K562 (cell line): ENCODE data around the gene EXOC5. TPM values are rescaled to one million over a fixed set of nuclear protein-coding genes. Genes with fewer than 3 reads are reported as not detected.

Experiments used
- ATAC-seq: fragments of 200-7000 bp; cut with Tn5 transposase; 3 replicates; pipeline ENCODE4 v1.9.1; 2020; ENCODE audit warnings: moderate library complexity
- BruUV-seq: library from RNA; stranded (reverse); fragments of 400-500 nt; replicated peaks from 2 replicates; lab custom pipeline; 2021; lab: Mats Ljungman, UMichigan
- CTCF ChIA-PET: fragments of 300-600 bp; formaldehyde crosslinking; extraction: SDS; loops from one replicate; lab custom pipeline; 2021; ENCODE audit warnings: low intra/inter-chr PET ratio; lab: Yijun Ruan, JAX
- POLR2A ChIA-PET: fragments of 300-600, 350-650 bp; sonication (Branson Sonifier 250); formaldehyde crosslinking; extraction: SDS; loops from one replicate; lab custom pipeline; 2021; ENCODE audit warnings: antibody characterized with exemption, inconsistent platforms; lab: Yijun Ruan, JAX
- DNase-seq, 4 experiments: peaks; one replicate each; pipeline versions ENCODE4 v3.0.0 to v3.0.0-alpha.2; 2011 to 2018; ENCODE audit warnings: low spot score in 3 of 4, mixed read lengths in 3 of 4; ENCODE audit errors: extremely low read depth in 1 of 4
- FAIRE-seq: peaks from 2 replicates; lab custom pipeline; 2011; peaks lifted over from hg19 to GRCh38; lab: Jason Lieb, UNC
- H2AFZ ChIP-seq: 2 replicates; pipeline ENCODE4 v1.6.0; 2011; ENCODE audit warnings: low read depth, low read length, control low read depth, inconsistent platforms
- H3K27ac ChIP-seq: fragments of 200-600 bp; 3 replicates; pipeline ENCODE4 v1.8.0; 2011; ENCODE audit warnings: low read depth, mild to moderate bottlenecking, control low read depth, inconsistent platforms, low read length, moderate library complexity, mixed read lengths; ENCODE audit errors: extremely low read depth
- H3K27me3 ChIP-seq, 2 experiments: fragments of 300-600 bp in 1 of 2; 2 replicates in 1 of 2; 3 replicates in 1 of 2; pipeline versions ENCODE4 v1.6.0 to v1.8.0; 2011; ENCODE audit warnings: inconsistent platforms in 2 of 2, low read length in 2 of 2, mild to moderate bottlenecking in 1 of 2, mixed read lengths in 1 of 2, moderate library complexity in 1 of 2; ENCODE audit not compliant: control insufficient read depth in 2 of 2, insufficient read depth in 2 of 2
- H3K36me3 ChIP-seq: fragments of 300-600 bp; 3 replicates; pipeline ENCODE4 v1.8.0; 2011; ENCODE audit warnings: mild to moderate bottlenecking, low read length, inconsistent platforms; ENCODE audit not compliant: control insufficient read depth, insufficient read depth
- H3K4me1 ChIP-seq, 2 experiments: fragments of 200-600 bp in 1 of 2; replicated peaks in 1 of 2; 2 replicates in 1 of 2; 3 replicates in 1 of 2; pipeline versions ENCODE4 v1.5.1 to v1.8.0; 2011; ENCODE audit warnings: inconsistent platforms in 2 of 2, low read length in 2 of 2, mild to moderate bottlenecking in 1 of 2, mixed read lengths in 1 of 2, moderate library complexity in 1 of 2; ENCODE audit not compliant: control insufficient read depth in 2 of 2, insufficient read depth in 2 of 2
- H3K4me2 ChIP-seq: 2 replicates; pipeline ENCODE4 v1.6.1; 2011; ENCODE audit warnings: low read length, control low read depth, inconsistent platforms, mixed read lengths; ENCODE audit not compliant: insufficient read depth
- H3K4me3 ChIP-seq: fragments of 200-600 bp; sonication (generic), shearing (Covaris generic); 2 replicates; pipeline ENCODE4 v1.5.1; 2016; ENCODE audit warnings: control low read depth, inconsistent platforms
- H3K79me2 ChIP-seq: fragments of 200-600 bp; 3 replicates; pipeline ENCODE4 v1.8.0; 2011; ENCODE audit warnings: low read length, inconsistent platforms; ENCODE audit not compliant: control insufficient read depth, insufficient read depth
- H3K9ac ChIP-seq, 2 experiments: 2 replicates each; pipeline versions ENCODE4 v1.6.0 to v1.6.1; 2011; ENCODE audit warnings: low read depth in 2 of 2, low read length in 2 of 2, control low read depth in 1 of 2, inconsistent platforms in 1 of 2, mild to moderate bottlenecking in 1 of 2, mixed read lengths in 1 of 2; ENCODE audit not compliant: insufficient read depth in 1 of 2
- H3K9me1 ChIP-seq: one replicate; pipeline ENCODE4 v1.6.0; 2011; ENCODE audit warnings: inconsistent platforms, mild to moderate bottlenecking, low read length, moderate library complexity; ENCODE audit not compliant: control insufficient read depth, insufficient read depth
- H3K9me3 ChIP-seq: replicated peaks from 2 replicates; pipeline ENCODE4 v1.5.1; 2011; ENCODE audit warnings: low read depth, low read length, inconsistent platforms; ENCODE audit not compliant: control insufficient read depth, insufficient read depth
- H4K20me1 ChIP-seq: replicated peaks from 2 replicates; pipeline ENCODE4 v1.6.1; 2011; ENCODE audit warnings: low read length, inconsistent platforms, mixed read lengths; ENCODE audit not compliant: control insufficient read depth, insufficient read depth
- BCOR ChIP-seq: fragments of 450-650 bp; IDR thresholded peaks from 2 replicates; pipeline ENCODE4 v1.6.1; 2016
- CEBPG ChIP-seq, 3 experiments: fragments of 200-800 bp in 1 of 3; sonication (Bioruptor generic) in 1 of 3; sonication (generic) in 1 of 3; formaldehyde crosslinking in 1 of 3; IDR thresholded peaks in 2 of 3; conservative IDR thresholded peaks in 1 of 3; 2 replicates each; pipeline versions ENCODE4 v1.6.1 to v1.8.0; 2016 to 2022; ENCODE audit warnings: missing compliant biosample characterization in 2 of 3, missing genetic modification characterization in 2 of 3, mild to moderate bottlenecking in 1 of 3, missing genetic modification reagents in 1 of 3
- MBD2 ChIP-seq: sonication (generic); IDR thresholded peaks from 2 replicates; pipeline ENCODE4 v1.6.1; 2016; ENCODE audit warnings: low read depth, borderline replicate concordance
- PTBP1 ChIP-seq: fragments of 200-400 bp; formaldehyde crosslinking; IDR thresholded peaks from 2 replicates; pipeline ENCODE4 v1.6.1; 2017; ENCODE audit warnings: low read depth, low read length
- SMARCC2 ChIP-seq: fragments of 450-650 bp; IDR thresholded peaks from 2 replicates; pipeline ENCODE4 v1.6.1; 2017; ENCODE audit warnings: antibody characterized with exemption, moderate library complexity, mild to moderate bottlenecking, low read depth
- ZC3H11A ChIP-seq: IDR thresholded peaks from 2 replicates; pipeline ENCODE4 v1.6.1; 2012; ENCODE audit warnings: low read depth, low read length, improper control_type of control experiment
- ZNF133 ChIP-seq: fragments of 250-450 bp; sonication (Bioruptor Pico); IDR thresholded peaks from 2 replicates; pipeline ENCODE4 v1.4.0; 2020; ENCODE audit warnings: mild to moderate bottlenecking
- ZNF354B ChIP-seq: fragments of 250-450 bp; sonication (Bioruptor Pico); IDR thresholded peaks from 2 replicates; pipeline ENCODE4 v1.4.0; 2020
- WGBS: fragments of 100-300 bp; shearing (Covaris generic); methylation state at CpG from one replicate; pipeline ENCODE4 v1.1.6; 2016; ENCODE audit warnings: low coverage, mixed read lengths; ENCODE audit not compliant: insufficient coverage; ENCODE audit errors: missing lambda C conversion rate; 5-methylcytosine and 5-hydroxymethylcytosine counted together
- in situ Hi-C: fragments of 300-500 bp; cut with MboI; formaldehyde crosslinking; loops from 4 replicates; pipeline ENCODE4 v1.15.0; 2018; ENCODE audit warnings: inconsistent platforms, mixed read lengths
- intact Hi-C: fragments of 100-400 bp; cut with micrococcal nuclease; formaldehyde crosslinking; loops from 2 replicates; pipeline ENCODE4 v1.14.2; 2022
- polyA plus RNA-seq, 8 experiments: library from polyadenylated mRNA; depleted of rRNA in 4 of 8; stranded (reverse) in 5 of 8; unstranded in 3 of 8; fragments of >200 nt; fragmentation: Nextera tagmentation in 2 of 8; fragmentation: Illumina TruSeq in 1 of 8; extraction: Ambion mirVana in 2 of 8; extraction: Trizol in 1 of 8; gene quantifications; 2 replicates each; pipeline versions ENCODE4 v1.2.1 to v1.2.3, GENCODE V29; 2011 to 2014; ENCODE audit warnings: inconsistent platforms in 1 of 8, missing spikeins in 1 of 8
- total RNA-seq, 7 experiments: library from RNA; depleted of rRNA in 6 of 7; stranded (reverse); fragments of >200 nt in 6 of 7; fragmentation: Illumina TruSeq in 2 of 7; extraction: Trizol in 2 of 7; gene quantifications; 2 replicates each; pipeline versions ENCODE4 v1.2.1 to v1.2.3, GENCODE V29; 2011 to 2021; ENCODE audit warnings: low replicate concordance in 1 of 7
- TF ChIP-seq, protein P1 (sequence below): conservative IDR thresholded peaks from 2 replicates; pipeline ENCODE4 v1.6.1; 2011; ENCODE audit warnings: low read depth, mild to moderate bottlenecking, low read length; ENCODE audit not compliant: control insufficient read depth
- TF ChIP-seq, protein P2 (sequence below): fragments of 250-450 bp; sonication (Bioruptor Pico); IDR thresholded peaks from 2 replicates; pipeline ENCODE4 v1.5.0; 2021; ENCODE audit warnings: mild to moderate bottlenecking, moderate library complexity
- TF ChIP-seq, protein P3 (sequence below): fragments of 250-450 bp; sonication (Bioruptor Pico); IDR thresholded peaks from 2 replicates; pipeline ENCODE4 v1.6.1; 2021; ENCODE audit warnings: mild to moderate bottlenecking
- TF ChIP-seq, protein P4 (sequence below): IDR thresholded peaks from 2 replicates; pipeline ENCODE4 v1.6.1; 2012; ENCODE audit warnings: low read depth, low read length, improper control_type of control experiment, borderline replicate concordance
- TF ChIP-seq, protein P5 (sequence below): sonication (generic); formaldehyde crosslinking; IDR thresholded peaks from 2 replicates; pipeline ENCODE4 v1.8.0; 2022; ENCODE audit warnings: missing genetic modification reagents, mild to moderate bottlenecking, moderate library complexity, borderline replicate concordance

EXOC5 gene
- total and polyA plus RNA-seq, 9 of the 15 experiments (the other 6 are each of a cell fraction or from before 2014, with no cell fraction given), result 5.7 to 50.3 (median 32.0) TPM

DNA sequence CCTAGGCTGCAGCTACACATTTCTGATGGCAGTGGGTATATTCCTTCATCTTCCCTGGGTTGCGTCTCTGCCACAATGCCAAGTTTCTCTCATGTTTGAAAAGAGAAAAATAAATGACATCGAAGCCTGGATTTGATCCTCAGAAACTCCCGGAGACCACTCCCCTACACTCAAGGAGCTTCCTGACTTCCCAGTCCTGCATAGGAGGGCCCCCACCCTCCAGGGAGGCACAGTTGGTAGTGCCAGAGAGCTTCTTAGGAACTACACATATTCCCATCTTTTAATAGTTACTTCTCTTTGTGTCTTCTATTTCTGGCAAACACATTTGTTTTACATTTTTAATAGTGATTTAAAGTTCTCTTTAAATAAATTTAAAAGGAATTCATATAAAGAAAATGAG lies 30.8 kb upstream of the EXOC5 start (continued):
- TF ChIP-seq, protein P1, sequence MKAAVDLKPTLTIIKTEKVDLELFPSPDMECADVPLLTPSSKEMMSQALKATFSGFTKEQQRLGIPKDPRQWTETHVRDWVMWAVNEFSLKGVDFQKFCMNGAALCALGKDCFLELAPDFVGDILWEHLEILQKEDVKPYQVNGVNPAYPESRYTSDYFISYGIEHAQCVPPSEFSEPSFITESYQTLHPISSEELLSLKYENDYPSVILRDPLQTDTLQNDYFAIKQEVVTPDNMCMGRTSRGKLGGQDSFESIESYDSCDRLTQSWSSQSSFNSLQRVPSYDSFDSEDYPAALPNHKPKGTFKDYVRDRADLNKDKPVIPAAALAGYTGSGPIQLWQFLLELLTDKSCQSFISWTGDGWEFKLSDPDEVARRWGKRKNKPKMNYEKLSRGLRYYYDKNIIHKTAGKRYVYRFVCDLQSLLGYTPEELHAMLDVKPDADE, result no peak
- TF ChIP-seq, protein P2, sequence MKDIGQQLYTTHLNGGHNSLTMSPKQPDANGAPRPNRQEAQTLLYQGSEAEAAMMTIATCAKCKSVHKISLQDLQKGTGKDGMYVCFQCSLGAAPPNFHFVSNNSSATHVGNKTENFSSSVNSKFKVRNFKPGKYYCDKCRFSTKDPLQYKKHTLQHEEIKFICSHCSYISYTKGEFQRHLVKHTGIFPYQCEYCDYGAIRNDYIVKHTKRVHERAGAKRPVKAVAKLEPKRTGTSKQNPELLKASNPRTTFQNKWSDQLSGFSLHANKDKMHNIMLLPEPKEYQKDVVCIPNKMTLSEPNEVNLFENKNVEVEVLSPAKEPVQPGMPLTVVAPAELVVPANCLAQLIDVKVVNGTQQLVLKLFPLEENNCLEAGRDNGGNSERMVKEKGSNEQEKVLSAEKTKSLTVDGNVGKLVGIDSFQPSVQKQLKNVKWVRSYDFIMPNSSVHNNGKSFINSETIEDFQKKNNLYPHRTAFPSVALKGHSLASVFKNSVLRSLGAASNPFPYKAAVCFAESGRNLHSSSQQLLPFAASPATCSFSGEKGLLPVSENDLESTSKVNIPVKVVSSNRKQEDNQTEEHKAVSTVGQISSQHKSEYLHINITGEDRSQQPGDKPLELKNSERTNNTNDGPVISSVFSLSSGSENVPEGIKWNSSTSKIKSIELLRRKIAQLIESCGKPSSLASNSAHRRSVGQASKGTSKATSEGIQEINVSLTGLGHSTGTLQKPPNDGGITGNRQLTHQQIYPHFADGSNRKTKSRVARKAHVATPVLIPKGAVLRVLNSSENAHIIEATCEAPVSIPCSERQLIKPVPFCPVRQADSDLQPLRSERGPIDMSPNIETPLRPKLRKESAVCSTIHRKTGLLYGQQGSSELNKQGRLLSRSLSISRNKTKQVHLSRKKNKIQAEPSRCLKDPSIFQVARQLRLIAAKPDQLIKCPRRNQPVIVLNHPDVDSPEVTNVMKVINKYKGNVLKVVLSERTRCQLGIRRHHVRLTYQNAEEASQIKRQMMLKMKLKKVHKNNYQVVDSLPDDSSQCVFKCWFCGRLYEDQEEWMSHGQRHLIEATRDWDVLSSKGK (CRISPR knock-in tag), result no peak
- TF ChIP-seq ZNF133 (no peak), ZNF354B (no peak), MBD2 (no peak), BCOR (no peak)
- TF ChIP-seq, all 486 proteins: peak for 0

DNA sequence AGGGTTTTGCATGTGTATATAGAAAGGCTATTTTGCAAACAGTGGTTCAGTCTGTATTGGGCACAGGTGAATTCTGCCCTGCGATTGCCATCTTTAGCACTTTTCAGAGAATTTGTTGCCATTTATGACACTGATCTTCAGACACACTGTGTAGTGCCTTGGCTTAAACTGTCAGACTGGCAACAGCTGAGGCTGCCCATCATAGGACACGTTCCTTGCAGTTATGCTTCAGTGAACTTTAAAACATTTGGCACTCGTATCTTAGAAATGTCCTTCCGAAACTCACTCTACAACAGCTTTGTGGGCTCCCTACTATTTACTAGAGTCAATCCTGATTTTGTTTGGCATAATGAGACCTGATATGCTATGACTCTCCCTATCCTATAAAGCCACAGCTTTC lies 29.1 kb upstream of the EXOC5 start:
- DNase-seq (no peak), ATAC-seq (no peak), FAIRE-seq (no peak)
- BruUV-seq, result no TSS peak
- no peaks in the 10 kb centered on the region for H4K20me1 ChIP-seq
- H3K27me3 ChIP-seq, result no peaks in the 10 kb centered on the region
- H3K4me1 ChIP-seq, result no peaks in the 10 kb centered on the region
- H3K27ac ChIP-seq, result no peak overlapping the region
- ChIA-PET POLR2A (no interaction called here), CTCF (no interaction called here)
- H3K9me1 ChIP-seq, result no peaks in the 10 kb centered on the region
- no peaks in the 10 kb centered on the region for H3K9me3 ChIP-seq
- H3K9ac ChIP-seq, result no peak overlapping the region
- in situ Hi-C loops (no loop called here), intact Hi-C loops (loop anchor here (10.0 kb wide), 3 partner anchors 103 to 813 kb away; no protein-coding TSS in a partner anchor)
- H3K4me3 ChIP-seq, result no peak overlapping the region
- 80% methylated on average over 4 of the region's 4 CpGs for WGBS
- H3K4me2 ChIP-seq, result no peak overlapping the region
- no peak overlapping the region for H2AFZ ChIP-seq
- H3K79me2 ChIP-seq, result no peaks in the 10 kb centered on the region
- H3K36me3 ChIP-seq, result no peaks in the 10 kb centered on the region
- TF ChIP-seq CEBPG (CRISPR knock-in tag; IDR thresholded peaks at IDR 0.05) (no peak), CEBPG (tag; conservative IDR thresholded peaks at IDR 0.05 in 1 of 2, IDR thresholded peaks at IDR 0.05 in 1 of 2) (no peak), SMARCC2 (no peak), ZC3H11A (no peak), PTBP1 (no peak)
- TF ChIP-seq, protein P3, sequence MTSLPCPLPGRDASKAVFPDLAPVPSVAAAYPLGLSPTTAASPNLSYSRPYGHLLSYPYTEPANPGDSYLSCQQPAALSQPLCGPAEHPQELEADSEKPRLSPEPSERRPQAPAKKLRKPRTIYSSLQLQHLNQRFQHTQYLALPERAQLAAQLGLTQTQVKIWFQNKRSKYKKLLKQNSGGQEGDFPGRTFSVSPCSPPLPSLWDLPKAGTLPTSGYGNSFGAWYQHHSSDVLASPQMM, result no peak
- TF ChIP-seq, protein P4, sequence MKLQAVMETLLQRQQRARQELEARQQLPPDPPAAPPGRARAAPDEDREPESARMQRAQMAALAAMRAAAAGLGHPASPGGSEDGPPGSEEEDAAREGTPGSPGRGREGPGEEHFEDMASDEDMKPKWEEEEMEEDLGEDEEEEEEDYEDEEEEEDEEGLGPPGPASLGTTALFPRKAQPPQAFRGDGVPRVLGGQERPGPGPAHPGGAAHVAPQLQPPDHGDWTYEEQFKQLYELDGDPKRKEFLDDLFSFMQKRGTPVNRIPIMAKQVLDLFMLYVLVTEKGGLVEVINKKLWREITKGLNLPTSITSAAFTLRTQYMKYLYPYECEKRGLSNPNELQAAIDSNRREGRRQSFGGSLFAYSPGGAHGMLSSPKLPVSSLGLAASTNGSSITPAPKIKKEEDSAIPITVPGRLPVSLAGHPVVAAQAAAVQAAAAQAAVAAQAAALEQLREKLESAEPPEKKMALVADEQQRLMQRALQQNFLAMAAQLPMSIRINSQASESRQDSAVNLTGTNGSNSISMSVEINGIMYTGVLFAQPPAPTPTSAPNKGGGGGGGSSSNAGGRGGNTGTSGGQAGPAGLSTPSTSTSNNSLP, result no peak
- TF ChIP-seq, protein P5, sequence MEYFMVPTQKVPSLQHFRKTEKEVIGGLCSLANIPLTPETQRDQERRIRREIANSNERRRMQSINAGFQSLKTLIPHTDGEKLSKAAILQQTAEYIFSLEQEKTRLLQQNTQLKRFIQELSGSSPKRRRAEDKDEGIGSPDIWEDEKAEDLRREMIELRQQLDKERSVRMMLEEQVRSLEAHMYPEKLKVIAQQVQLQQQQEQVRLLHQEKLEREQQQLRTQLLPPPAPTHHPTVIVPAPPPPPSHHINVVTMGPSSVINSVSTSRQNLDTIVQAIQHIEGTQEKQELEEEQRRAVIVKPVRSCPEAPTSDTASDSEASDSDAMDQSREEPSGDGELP (CRISPR knock-in tag), result no peak
